ENCODE results near the gene AKAP8.

AKAP8 gene

DNA sequence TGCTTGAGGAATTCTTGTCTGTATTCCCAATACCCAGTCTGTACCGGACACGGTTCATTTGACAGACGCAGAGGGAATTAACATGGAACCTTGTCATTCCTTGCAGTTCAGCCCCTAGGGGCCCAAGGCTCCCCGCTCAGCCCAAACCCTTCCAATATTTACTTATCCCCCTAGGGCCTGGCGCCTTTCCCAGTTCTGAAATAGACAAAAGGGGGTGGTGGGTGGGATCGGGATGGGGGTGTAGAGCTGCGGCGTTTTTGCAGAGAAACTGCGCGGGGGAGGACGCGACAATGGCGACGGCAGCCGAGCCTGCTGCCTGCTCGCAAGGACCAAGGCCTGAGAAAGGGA, 38.6 kb upstream of the AKAP8 start:
- TF ChIP-seq, protein P1, sequence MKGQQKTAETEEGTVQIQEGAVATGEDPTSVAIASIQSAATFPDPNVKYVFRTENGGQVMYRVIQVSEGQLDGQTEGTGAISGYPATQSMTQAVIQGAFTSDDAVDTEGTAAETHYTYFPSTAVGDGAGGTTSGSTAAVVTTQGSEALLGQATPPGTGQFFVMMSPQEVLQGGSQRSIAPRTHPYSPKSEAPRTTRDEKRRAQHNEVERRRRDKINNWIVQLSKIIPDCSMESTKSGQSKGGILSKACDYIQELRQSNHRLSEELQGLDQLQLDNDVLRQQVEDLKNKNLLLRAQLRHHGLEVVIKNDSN (IDR thresholded peaks at IDR 0.05) = no peak
- TF ChIP-seq CEBPB (IDR thresholded peaks at IDR 0.05) (no peak), NFIC (IDR thresholded peaks at IDR 0.05) (peak; percentile 57)

DNA sequence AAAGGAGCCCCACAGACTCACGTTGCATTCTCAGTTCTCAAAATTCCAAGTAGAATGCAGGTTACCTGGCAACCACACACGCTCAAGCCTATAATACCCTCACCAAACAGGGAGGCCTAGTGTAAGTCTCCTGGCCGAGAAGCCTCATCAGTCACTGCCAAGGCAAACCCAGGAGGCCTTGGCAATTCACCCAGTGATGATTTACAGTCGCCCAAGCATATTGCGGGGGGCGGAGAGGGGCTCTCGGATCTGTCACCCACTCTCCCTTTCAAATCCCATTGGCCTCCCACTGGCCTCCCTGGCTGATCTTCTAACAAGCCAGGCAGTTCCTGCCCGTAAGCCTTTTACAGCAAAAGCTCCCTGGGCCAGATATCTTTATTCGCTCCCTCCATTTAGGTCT, 38.1 kb upstream of the AKAP8 start:
- TF ChIP-seq NFIC (IDR thresholded peaks at IDR 0.05) (no peak), FOXM1 (IDR thresholded peaks at IDR 0.05; ENCODE audit: borderline replicate concordance, low read depth) (no peak), ZBTB7A (IDR thresholded peaks at IDR 0.05; ENCODE audit: low read depth) (no peak), TCF12 (IDR thresholded peaks at IDR 0.05; ENCODE audit: low read depth) (no peak), EP300 (IDR thresholded peaks at IDR 0.05; ENCODE audit: borderline replicate concordance) (no peak), TAF1 (IDR thresholded peaks at IDR 0.05; ENCODE audit: low read depth) (no peak), CEBPB (IDR thresholded peaks at IDR 0.05) (no peak), EGR1 (IDR thresholded peaks at IDR 0.05) (no peak)
- TF ChIP-seq, protein P2, sequence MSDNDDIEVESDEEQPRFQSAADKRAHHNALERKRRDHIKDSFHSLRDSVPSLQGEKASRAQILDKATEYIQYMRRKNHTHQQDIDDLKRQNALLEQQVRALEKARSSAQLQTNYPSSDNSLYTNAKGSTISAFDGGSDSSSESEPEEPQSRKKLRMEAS (IDR thresholded peaks at IDR 0.05) = no peak
- TF ChIP-seq, protein P3, sequence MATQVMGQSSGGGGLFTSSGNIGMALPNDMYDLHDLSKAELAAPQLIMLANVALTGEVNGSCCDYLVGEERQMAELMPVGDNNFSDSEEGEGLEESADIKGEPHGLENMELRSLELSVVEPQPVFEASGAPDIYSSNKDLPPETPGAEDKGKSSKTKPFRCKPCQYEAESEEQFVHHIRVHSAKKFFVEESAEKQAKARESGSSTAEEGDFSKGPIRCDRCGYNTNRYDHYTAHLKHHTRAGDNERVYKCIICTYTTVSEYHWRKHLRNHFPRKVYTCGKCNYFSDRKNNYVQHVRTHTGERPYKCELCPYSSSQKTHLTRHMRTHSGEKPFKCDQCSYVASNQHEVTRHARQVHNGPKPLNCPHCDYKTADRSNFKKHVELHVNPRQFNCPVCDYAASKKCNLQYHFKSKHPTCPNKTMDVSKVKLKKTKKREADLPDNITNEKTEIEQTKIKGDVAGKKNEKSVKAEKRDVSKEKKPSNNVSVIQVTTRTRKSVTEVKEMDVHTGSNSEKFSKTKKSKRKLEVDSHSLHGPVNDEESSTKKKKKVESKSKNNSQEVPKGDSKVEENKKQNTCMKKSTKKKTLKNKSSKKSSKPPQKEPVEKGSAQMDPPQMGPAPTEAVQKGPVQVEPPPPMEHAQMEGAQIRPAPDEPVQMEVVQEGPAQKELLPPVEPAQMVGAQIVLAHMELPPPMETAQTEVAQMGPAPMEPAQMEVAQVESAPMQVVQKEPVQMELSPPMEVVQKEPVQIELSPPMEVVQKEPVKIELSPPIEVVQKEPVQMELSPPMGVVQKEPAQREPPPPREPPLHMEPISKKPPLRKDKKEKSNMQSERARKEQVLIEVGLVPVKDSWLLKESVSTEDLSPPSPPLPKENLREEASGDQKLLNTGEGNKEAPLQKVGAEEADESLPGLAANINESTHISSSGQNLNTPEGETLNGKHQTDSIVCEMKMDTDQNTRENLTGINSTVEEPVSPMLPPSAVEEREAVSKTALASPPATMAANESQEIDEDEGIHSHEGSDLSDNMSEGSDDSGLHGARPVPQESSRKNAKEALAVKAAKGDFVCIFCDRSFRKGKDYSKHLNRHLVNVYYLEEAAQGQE (IDR thresholded peaks at IDR 0.05; ENCODE audit: low read depth) = no peak
- TF ChIP-seq, protein P1 (IDR thresholded peaks at IDR 0.05) = no peak

DNA sequence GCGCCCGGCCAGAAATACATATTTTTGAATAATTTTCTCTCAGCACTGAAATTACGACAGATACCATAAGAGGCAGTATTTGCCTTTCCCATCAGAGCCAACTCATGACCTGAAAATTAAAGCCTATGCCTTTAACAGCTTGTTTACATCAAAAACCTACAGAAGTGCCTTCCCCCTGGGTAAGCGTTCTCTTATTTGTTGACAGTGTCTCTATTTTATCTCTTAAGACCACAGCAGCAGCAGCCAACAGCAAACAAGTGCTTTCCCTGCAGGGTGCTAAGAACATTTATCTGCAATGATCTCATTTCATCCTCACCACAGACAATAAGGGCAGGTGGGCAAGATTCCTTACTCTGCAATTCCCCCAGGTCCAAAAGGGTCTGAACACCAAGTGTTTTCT, 33.2 kb upstream of the AKAP8 start:
- TF ChIP-seq EGR1 (IDR thresholded peaks at IDR 0.05) (no peak), ZBTB7A (IDR thresholded peaks at IDR 0.05; ENCODE audit: low read depth) (no peak), RAD21 (IDR thresholded peaks at IDR 0.05; ENCODE audit: low read depth) (no peak), CEBPB (IDR thresholded peaks at IDR 0.05) (no peak)
- TF ChIP-seq, protein P3 (IDR thresholded peaks at IDR 0.05; ENCODE audit: low read depth) = no peak

DNA sequence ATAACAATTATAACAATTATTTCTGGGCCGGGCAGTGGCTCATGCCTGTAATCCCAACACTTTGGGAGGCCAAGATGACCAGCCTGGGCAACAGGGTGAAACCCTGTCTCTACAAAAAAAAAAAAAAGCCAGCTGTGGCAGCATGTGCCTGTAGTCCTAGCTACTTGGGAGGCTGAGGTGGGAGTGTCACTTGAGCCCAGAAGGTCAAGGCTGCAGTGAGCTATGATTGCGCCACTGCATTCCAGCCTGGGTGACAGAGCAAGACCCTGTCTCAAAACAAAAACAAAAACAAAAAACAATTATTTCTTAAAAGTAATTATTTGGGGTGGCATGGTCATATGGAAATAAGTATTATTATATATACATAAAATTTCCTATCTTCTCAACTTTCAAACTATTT, 31.8 kb upstream of the AKAP8 start:
- TF ChIP-seq CEBPB (IDR thresholded peaks at IDR 0.05) = peak; percentile 28; the same call in 1 of the 2 replicates

DNA sequence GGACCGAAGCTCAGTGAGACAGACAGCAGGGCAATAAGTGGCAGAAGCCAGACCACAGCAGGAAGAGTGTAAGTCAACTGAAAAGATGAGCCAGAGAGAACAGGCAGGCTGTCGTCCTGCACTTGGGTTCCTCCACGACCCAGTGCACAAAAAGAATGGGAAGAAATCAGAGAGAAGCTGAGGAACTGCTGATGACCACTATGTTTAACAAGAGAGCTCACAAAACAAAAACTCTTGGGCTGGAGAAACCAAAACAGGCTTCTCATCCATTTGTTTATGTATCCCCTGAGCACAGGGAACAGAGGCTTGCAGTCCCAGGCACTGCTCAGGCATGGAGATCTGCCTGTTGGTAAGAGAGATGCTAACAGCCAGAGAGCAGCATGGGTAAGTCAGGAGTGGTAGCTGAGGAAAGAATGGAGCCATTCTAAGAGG, 25.2 kb upstream of the AKAP8 start:
- TF ChIP-seq, protein P1 (IDR thresholded peaks at IDR 0.05) = no peak
- TF ChIP-seq ZBTB7A (IDR thresholded peaks at IDR 0.05; ENCODE audit: low read depth) = no peak
- TF ChIP-seq, protein P2 (IDR thresholded peaks at IDR 0.05) = no peak
- no peak for TF ChIP-seq EGR1 (IDR thresholded peaks at IDR 0.05)
- no peak for TF ChIP-seq TCF12 (IDR thresholded peaks at IDR 0.05; ENCODE audit: low read depth)
- no peak for TF ChIP-seq NFIC (IDR thresholded peaks at IDR 0.05)
- TF ChIP-seq EP300 (IDR thresholded peaks at IDR 0.05; ENCODE audit: borderline replicate concordance) = no peak
- no peak for TF ChIP-seq CEBPB (IDR thresholded peaks at IDR 0.05)
- TF ChIP-seq RAD21 (IDR thresholded peaks at IDR 0.05; ENCODE audit: low read depth) = no peak
- TF ChIP-seq TAF1 (IDR thresholded peaks at IDR 0.05; ENCODE audit: low read depth) = no peak
- TF ChIP-seq YY1 (IDR thresholded peaks at IDR 0.05; ENCODE audit: low read depth) = no peak
- no peak for TF ChIP-seq TEAD4 (IDR thresholded peaks at IDR 0.05)
- no peak for TF ChIP-seq FOXM1 (IDR thresholded peaks at IDR 0.05; ENCODE audit: borderline replicate concordance, low read depth)
- TF ChIP-seq CREB1 (IDR thresholded peaks at IDR 0.05; ENCODE audit: low read depth) = no peak
- TF ChIP-seq, protein P3 (IDR thresholded peaks at IDR 0.05; ENCODE audit: low read depth) = no peak

Measured in Ishikawa (cell line).